Progenitor cell of endocrine pancreas (in vitro differentiated cells): Measurements from ENCODE around the gene MSL1. TPM values are rescaled to one million over a fixed set of nuclear protein-coding genes. Genes with fewer than 3 reads are reported as not detected.

ENCODE experiments used
- DNase-seq: peaks from one replicate; pipeline ENCODE4 v3.0.0; 2021; ENCODE audit warnings: low spot score; ENCODE audit not compliant: unreplicated experiment
- H3K27ac Mint-ChIP-seq: 2 replicates; pipeline ENCODE4 v1.8.0; 2021; ENCODE audit warnings: mild to moderate bottlenecking, moderate library complexity, mixed read lengths
- H3K27me3 Mint-ChIP-seq: 2 replicates; pipeline ENCODE4 v1.8.0; 2021; ENCODE audit warnings: mixed read lengths
- H3K36me3 Mint-ChIP-seq: 2 replicates; pipeline ENCODE4 v1.8.0; 2022; ENCODE audit warnings: mixed read lengths; ENCODE audit not compliant: insufficient read depth
- H3K4me1 Mint-ChIP-seq: 2 replicates; pipeline ENCODE4 v1.8.0; 2021; ENCODE audit warnings: low read depth, mixed read lengths
- H3K4me3 Mint-ChIP-seq: 2 replicates; pipeline ENCODE4 v1.8.0; 2021; ENCODE audit warnings: low read depth, mild to moderate bottlenecking, moderate library complexity, mixed read lengths
- H3K9me3 Mint-ChIP-seq: 2 replicates; pipeline ENCODE4 v1.8.0; 2021; ENCODE audit warnings: low read depth, mixed read lengths
- total RNA-seq: library from RNA; stranded (reverse); gene quantifications from 2 replicates; pipeline ENCODE4 v1.2.1, GENCODE V29; 2021
- TF ChIP-seq, protein P1 (sequence below): fragments of 200-600 bp; sonication (generic); IDR thresholded peaks from one replicate; pipeline ENCODE4 v1.5.0; 2021; ENCODE audit warnings: antibody characterized with exemption, mild to moderate bottlenecking; ENCODE audit not compliant: unreplicated experiment

MSL1 gene
- total RNA-seq, 1 donor from 2014 or later = 143 TPM

DNA sequence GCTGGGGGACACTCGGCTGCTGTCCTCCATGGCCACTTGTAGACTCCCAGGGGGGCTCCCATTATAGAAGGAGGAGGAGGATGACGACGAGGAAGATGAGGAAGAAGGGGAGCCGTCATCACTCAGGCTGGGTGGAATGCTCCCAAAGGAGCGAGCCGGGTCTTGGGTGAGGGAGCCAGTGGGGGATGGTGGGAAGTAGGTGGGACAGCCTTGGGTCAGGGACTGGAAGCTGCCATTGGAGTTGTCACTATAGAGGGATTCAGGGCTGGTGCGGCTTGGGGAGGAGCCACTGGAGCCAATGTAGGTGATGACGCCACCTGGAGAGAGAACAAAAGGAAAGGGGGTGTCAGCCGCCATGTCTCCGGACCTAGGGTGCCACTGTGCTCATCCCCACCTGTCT, 24.7 kb upstream of the MSL1 start:
- Mint-ChIP-seq H3K27me3 (no peaks in the 10 kb centered on the region), H3K36me3 (peaks cover 2% of the 10 kb centered on the region), H3K27ac (no peak overlapping the region), H3K4me3 (no peak overlapping the region), H3K9me3 (no peaks in the 10 kb centered on the region), H3K4me1 (peaks cover 27% of the 10 kb centered on the region)
- TF ChIP-seq, protein P1, sequence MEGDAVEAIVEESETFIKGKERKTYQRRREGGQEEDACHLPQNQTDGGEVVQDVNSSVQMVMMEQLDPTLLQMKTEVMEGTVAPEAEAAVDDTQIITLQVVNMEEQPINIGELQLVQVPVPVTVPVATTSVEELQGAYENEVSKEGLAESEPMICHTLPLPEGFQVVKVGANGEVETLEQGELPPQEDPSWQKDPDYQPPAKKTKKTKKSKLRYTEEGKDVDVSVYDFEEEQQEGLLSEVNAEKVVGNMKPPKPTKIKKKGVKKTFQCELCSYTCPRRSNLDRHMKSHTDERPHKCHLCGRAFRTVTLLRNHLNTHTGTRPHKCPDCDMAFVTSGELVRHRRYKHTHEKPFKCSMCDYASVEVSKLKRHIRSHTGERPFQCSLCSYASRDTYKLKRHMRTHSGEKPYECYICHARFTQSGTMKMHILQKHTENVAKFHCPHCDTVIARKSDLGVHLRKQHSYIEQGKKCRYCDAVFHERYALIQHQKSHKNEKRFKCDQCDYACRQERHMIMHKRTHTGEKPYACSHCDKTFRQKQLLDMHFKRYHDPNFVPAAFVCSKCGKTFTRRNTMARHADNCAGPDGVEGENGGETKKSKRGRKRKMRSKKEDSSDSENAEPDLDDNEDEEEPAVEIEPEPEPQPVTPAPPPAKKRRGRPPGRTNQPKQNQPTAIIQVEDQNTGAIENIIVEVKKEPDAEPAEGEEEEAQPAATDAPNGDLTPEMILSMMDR = no peak
- DNase-seq = no peak

DNA sequence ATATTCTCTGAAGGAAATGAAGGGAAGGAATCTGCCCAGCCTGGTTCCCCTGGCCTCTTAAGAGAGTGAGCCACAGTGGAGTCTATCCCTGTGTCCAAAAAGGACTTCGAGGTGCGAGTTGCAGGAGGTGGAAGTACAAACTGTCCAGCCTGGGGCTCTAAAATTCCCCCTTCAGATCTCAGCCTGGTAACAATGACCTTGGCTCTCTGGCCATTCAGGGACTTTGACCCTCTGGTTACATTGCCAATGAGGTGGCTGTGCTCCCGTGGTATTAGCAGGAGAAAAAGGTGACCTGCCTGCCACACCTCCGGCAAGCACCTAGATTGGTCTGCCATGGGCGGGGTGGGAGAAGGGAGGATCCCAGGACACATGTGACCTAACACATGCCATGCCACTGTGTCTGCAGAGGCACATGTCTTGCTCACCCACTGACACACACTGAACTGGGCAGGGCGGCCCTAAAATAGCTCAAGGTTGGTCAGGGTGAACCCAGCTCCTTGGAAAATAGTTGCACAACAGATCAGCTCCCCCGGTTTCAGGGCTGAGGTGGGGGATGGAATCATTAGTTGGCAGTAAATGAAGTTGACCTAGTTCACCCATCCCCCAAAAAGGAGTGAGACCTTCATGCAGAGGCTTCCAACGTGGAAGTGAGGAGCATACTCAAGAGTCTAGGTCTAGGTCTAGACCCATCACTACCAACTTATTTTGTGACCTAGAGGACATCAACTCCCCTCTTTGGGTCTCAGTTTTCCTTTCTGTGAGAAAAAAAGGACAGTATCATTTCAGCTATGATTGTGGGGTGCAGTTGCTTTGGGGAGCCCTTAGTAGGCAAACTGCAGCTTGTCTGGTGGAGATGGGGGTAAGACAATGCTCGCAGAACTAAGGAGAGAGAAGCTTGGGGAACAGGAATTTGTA, 23.6 kb upstream of the MSL1 start:
- TF ChIP-seq, protein P1 = no peak
- peak overlapping the region; percentile 72 for H3K4me3 Mint-ChIP-seq
- no peaks in the 10 kb centered on the region for H3K9me3 Mint-ChIP-seq
- H3K27me3 Mint-ChIP-seq = no peaks in the 10 kb centered on the region
- H3K4me1 Mint-ChIP-seq = peaks cover 32% of the 10 kb centered on the region
- peaks cover 2% of the 10 kb centered on the region for H3K36me3 Mint-ChIP-seq
- DNase-seq = no peak
- peak overlapping the region; percentile 53 for H3K27ac Mint-ChIP-seq

DNA sequence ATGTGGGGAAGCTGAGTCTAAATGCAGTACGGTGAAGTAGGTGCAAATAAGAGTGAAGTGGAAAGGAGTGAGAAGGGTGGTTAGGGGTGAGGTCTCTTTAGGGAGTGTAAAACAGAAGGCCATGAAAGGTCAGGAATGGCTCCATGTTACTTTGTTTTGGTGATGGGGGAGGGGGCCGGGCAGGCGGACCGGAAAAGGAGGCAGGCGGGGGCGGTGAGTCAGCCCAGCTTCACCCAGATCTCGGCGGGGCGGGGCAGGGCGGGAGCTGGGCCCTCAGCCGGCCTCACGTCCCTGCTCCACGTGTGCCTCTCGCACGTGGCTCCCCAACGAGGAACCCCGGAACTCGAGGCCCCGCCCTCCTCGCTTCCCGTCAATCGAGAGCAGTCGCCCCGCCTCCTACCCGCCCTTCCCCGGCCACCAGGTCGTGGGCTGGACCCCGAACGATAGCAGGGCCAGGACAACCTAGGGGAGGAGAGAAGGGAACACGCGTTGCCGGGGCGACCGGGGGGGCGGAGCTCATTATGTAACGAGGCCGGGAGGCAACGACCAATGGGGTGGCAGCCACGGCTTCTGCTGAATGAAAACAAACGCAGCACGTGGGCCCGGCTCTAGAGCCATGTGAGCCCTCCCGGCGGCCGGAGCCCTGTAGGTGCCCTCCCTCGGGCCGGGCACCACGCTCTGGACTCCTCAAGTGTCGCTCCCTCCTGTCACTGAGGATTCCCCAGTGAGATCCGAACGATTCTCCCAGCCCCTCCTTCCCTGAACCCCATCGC, 22.7 kb upstream of the MSL1 start:
- Mint-ChIP-seq H3K4me1 (peaks cover 40% of the 10 kb centered on the region), H3K9me3 (no peaks in the 10 kb centered on the region)

DNA sequence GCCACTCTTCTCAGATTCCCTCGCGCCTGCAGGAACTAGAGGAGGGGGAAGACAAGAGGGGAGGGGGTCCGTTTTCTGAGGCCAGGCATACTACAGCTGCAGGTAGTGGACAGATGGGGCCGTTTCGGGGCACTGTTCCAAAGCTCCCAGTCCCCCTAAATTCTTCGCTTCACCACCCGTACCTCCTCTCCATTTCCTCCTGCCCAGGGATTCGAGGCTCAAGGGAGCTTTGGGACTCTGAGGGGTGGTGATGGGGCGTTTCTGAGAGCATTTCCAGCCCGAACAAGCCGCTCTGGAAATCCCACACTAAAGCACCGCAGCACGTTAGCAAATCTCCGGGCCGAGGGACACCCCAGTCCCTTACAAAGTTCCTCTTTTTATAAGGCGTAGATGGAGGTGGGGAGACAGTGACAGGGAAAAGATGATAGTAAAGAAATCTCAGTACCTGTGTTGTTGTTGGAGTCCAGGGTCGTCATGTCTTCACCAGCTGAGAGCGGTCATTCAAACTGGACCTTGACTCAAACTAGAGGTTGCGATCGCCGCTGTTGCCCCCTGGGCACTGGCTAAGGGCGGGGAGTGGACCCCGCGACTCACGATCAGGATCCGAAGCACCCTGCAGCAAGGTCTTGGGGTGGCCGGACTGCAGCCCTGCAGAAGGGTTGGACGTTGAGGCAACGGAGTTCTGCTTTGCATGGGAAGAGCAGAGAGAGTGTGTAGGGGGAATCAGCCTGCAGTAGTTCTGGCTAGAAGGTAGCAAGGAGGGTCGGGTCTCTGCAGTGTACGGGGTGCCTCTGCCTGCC, 22.0 kb upstream of the MSL1 start:
- Mint-ChIP-seq H3K36me3 (peaks cover 2% of the 10 kb centered on the region), H3K27me3 (no peaks in the 10 kb centered on the region)

More for the DNA sequence above, 22.7 kb upstream of the MSL1 start:
- Mint-ChIP-seq H3K36me3 (peaks cover 2% of the 10 kb centered on the region), H3K4me3 (peak overlapping the region; percentile 72), H3K27me3 (no peaks in the 10 kb centered on the region), H3K27ac (peak overlapping the region; percentile 89)
- DNase-seq = peak; percentile 77
- TF ChIP-seq, protein P1 = no peak

More for the DNA sequence above, 22.0 kb upstream of the MSL1 start:
- TF ChIP-seq, protein P1 = no peak
- Mint-ChIP-seq H3K27ac (peak overlapping the region; percentile 96), H3K4me3 (peak overlapping the region; percentile 72), H3K9me3 (no peaks in the 10 kb centered on the region), H3K4me1 (peaks cover 47% of the 10 kb centered on the region)
- no peak for DNase-seq
